ENCODE data around the gene PCDHB14.

The PCDHB14 gene

DNA sequence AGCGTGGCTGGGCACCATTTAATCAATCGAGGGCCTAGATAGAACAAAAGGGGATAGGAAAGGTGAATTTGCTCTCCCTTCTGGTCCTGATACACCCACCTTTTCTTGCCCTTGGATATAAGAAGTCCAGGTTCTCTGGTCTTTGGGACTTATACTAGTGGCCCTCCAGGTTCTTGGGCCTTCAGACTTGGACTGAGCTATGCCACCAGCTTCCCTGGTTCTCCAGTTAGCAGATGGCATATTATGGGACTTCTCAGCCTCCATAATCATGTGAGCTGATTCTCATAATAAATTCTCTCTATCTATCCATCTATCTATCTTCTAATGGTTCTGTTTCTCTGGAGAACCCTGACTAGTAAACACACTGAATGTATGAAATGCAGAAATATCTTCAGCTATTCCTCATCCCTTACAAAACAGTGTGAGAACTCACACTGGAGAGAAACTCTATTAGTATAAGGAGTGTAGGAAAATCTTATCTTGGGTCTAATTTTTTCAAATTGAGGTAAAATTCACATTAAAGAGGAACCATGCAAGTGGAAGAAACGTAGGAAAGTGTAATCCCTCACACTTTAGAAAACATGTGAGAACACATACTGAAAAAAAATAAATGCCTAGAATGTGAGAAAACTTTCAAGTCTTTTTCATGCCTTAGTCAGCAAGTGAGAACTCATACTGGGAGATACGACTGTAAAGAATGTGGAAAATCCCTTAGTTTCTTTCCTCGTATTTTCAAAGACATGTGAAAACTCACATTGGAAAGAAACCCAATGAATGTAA is 37.5 kb downstream of the PCDHB14 start:
- H3K9me3 ChIP-seq (ENCODE audit: control insufficient read depth in 5 of 5, low read length in 5 of 5): peaks cover 70 to 100% (median 92%) of the 10 kb centered on the region in 5 donors
- H3K4me3 ChIP-seq (ENCODE audit: low read depth in 1 of 5, low read length in 5 of 5): peak overlapping the region; percentile 31 to 54 (median 51)
- H3K27ac ChIP-seq (ENCODE audit: low read depth, low read length): no peak overlapping the region
- H3K4me1 ChIP-seq (ENCODE audit: control insufficient read depth in 5 of 5, insufficient read depth in 5 of 5, low read length in 5 of 5): no peaks in the 10 kb centered on the region
- no peak overlapping the region for H3K9ac ChIP-seq (ENCODE audit: low read length in 5 of 5)
- H3K27me3 ChIP-seq (ENCODE audit: control insufficient read depth in 5 of 5, insufficient read depth in 4 of 5, low read length in 5 of 5): no peaks in the 10 kb centered on the region
- peaks cover 0 to 8% (median 0%) of the 10 kb centered on the region in 5 donors for H3K36me3 ChIP-seq (ENCODE audit: control insufficient read depth in 5 of 5, insufficient read depth in 5 of 5, low read length in 5 of 5)

DNA sequence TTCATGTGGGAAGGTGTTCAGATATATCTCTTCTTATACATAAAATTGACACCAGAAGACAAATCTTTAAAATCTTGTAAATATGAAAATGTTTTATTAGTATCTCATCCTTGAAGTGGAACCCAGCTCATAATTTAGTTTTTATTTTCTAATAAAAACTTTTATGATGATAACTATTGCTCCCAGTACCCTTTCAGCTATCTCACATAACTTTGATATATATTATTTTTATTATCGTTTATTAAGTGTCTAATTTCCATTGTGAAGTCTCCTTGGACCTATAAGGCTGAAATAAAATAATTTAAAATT is 38.0 kb downstream of the PCDHB14 start:
- no peaks in the 10 kb centered on the region for H3K27me3 ChIP-seq (ENCODE audit: control insufficient read depth in 5 of 5, insufficient read depth in 4 of 5, low read length in 5 of 5)
- peaks cover 71 to 100% (median 92%) of the 10 kb centered on the region in 5 donors for H3K9me3 ChIP-seq (ENCODE audit: control insufficient read depth in 5 of 5, low read length in 5 of 5)
- H3K36me3 ChIP-seq (ENCODE audit: control insufficient read depth in 5 of 5, insufficient read depth in 5 of 5, low read length in 5 of 5): peaks cover 0 to 11% (median 0%) of the 10 kb centered on the region in 5 donors
- H3K4me1 ChIP-seq (ENCODE audit: control insufficient read depth in 5 of 5, insufficient read depth in 5 of 5, low read length in 5 of 5): no peaks in the 10 kb centered on the region
- H3K9ac ChIP-seq (ENCODE audit: low read length in 5 of 5): no peak overlapping the region
- H3K4me3 ChIP-seq (ENCODE audit: low read depth in 1 of 5, low read length in 5 of 5): peak overlapping the region in 2 of 5 donors; percentile 51 to 62
- no peak overlapping the region for H3K27ac ChIP-seq (ENCODE audit: low read depth, low read length)

DNA sequence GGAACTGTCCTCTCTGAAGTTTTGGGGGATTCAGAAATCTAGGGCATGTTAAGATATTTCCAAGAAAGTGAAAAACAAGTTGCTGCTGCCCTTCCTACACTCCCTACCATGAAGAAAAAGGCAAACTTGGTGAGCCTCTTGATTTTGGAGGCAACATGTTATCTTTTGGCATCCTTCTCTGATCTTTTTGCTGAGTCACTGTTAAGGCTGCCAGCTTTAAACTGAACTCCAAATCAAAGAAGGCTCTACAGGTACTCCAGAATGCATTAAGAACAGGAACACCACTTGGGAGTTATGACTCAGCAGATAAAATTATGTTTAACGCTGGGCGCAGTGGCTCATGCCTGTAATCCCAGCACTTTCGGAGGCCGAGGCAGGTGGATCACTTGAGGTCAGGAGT is 46.1 kb downstream of the PCDHB14 start:
- peaks cover 0 to 18% (median 0%) of the 10 kb centered on the region in 5 donors for H3K36me3 ChIP-seq (ENCODE audit: control insufficient read depth in 5 of 5, insufficient read depth in 5 of 5, low read length in 5 of 5)
- no peak overlapping the region for H3K27ac ChIP-seq (ENCODE audit: low read depth, low read length)
- no peak overlapping the region for H3K9ac ChIP-seq (ENCODE audit: low read length in 5 of 5)
- no peaks in the 10 kb centered on the region for H3K27me3 ChIP-seq (ENCODE audit: control insufficient read depth in 5 of 5, insufficient read depth in 4 of 5, low read length in 5 of 5)
- H3K4me3 ChIP-seq (ENCODE audit: low read depth in 1 of 5, low read length in 5 of 5): peak overlapping the region in 4 of 5 donors; percentile 21 to 45 (median 38)
- H3K4me1 ChIP-seq (ENCODE audit: control insufficient read depth in 5 of 5, insufficient read depth in 5 of 5, low read length in 5 of 5): no peaks in the 10 kb centered on the region
- peaks cover 65 to 99% (median 95%) of the 10 kb centered on the region in 5 donors for H3K9me3 ChIP-seq (ENCODE audit: control insufficient read depth in 5 of 5, low read length in 5 of 5)

DNA sequence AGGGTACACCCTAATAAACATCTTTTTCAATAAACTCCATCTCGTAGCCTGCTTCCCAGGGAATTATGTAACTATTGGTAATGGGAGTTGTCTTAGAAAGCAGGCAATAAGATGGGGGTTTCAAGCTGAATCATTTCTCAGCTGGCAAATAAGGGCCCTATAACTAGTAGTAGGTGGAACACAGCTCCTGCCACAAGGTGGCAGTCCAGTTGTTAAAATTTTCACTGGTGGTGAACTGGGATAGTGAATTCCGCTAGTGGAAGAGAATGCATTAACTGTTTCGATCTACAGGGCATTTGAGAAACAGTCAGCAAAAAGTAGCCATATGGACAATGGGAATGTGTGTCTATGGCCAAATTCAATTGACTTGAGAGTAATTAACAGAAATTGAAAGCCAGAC is 49.8 kb downstream of the PCDHB14 start:
- Histone ChIP-seq H3K4me1 (ENCODE audit: control insufficient read depth in 5 of 5, insufficient read depth in 5 of 5, low read length in 5 of 5) (no peaks in the 10 kb centered on the region), H3K4me3 (ENCODE audit: low read depth in 1 of 5, low read length in 5 of 5) (peak overlapping the region in 4 of 5 donors; percentile 42 to 56 (median 52)), H3K36me3 (ENCODE audit: control insufficient read depth in 5 of 5, insufficient read depth in 5 of 5, low read length in 5 of 5) (peaks cover 0 to 7% (median 0%) of the 10 kb centered on the region in 5 donors), H3K9ac (ENCODE audit: low read length in 5 of 5) (no peak overlapping the region), H3K27me3 (ENCODE audit: control insufficient read depth in 5 of 5, insufficient read depth in 4 of 5, low read length in 5 of 5) (no peaks in the 10 kb centered on the region), H3K27ac (ENCODE audit: low read depth, low read length) (no peak overlapping the region), H3K9me3 (ENCODE audit: control insufficient read depth in 5 of 5, low read length in 5 of 5) (peaks cover 56 to 95% (median 89%) of the 10 kb centered on the region in 5 donors)

Data from subcutaneous abdominal adipose tissue (tissue), 5 donors.